ENCODE results near the gene RGS6. TPM values are rescaled to one million over a fixed set of nuclear protein-coding genes. Genes with fewer than 3 reads are reported as not detected.

The RGS6 gene
- total RNA-seq, 2 experiments from 2014 or later = 1.5 to 3.1 TPM

- no peak for ATAC-seq
- no peaks in the 10 kb centered on the region for H3K4me1 Mint-ChIP-seq
- no peak overlapping the region for H3K4me3 Mint-ChIP-seq
- H3K27ac Mint-ChIP-seq = no peak overlapping the region
- DNase-seq = no peak
- CTCF ChIA-PET = no interaction called here
- peaks cover 7% of the 10 kb centered on the region for H3K27me3 Mint-ChIP-seq
- no peaks in the 10 kb centered on the region for H3K36me3 Mint-ChIP-seq
- no peaks in the 10 kb centered on the region for H3K9me3 Mint-ChIP-seq (ENCODE audit: low read depth)
Measured at GRCh38 chr14:72565917-72566316, 633.7 kb downstream of the RGS6 start.

- peaks cover 2% of the 10 kb centered on the region for H3K9me3 Mint-ChIP-seq (ENCODE audit: low read depth)
- ATAC-seq (no peak), DNase-seq (no peak)
- no peaks in the 10 kb centered on the region for H3K36me3 Mint-ChIP-seq
- CTCF ChIA-PET = no interaction called here
- peaks cover 20% of the 10 kb centered on the region for H3K27me3 Mint-ChIP-seq
- no peak overlapping the region for H3K4me3 Mint-ChIP-seq
- no peak overlapping the region for H3K27ac Mint-ChIP-seq
- H3K4me1 Mint-ChIP-seq = no peaks in the 10 kb centered on the region
Measured at GRCh38 chr14:72567226-72567625, 635.0 kb downstream of the RGS6 start.

DNA sequence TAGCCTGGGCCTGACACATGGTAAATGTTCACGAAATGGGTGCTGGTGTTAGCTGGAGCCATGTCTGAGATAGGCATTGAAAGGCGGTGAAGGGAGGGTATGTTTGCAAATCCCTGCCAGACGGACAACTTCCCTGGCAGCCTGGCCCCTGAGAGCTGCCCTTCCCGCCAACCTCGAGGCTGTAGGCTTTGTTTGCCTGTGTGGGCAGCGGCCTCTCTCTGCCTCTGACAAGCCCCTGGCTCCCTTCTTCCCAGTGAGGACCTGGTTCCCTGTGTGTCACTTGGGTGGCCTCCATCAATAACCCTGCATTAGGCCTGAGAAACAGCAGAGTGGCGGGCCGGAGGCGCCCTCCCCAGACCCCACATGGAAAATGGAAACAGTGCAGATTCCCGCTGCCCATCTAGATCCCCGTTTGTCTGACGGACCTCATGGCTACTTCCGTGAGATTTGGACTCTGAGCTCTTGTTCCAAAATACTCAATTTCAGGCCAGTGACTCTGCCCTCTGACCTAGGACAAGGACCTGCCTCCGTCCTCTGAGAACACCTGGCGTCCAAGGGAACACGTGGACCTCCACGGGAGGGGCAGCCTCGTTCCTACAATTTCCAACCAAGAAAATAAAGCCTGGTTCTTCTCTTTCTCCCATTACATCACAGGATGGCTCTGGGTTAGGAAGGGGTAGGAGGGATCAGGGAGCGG lies 636.2 kb downstream of the RGS6 start:
- H3K27me3 Mint-ChIP-seq = peaks cover 30% of the 10 kb centered on the region
- peaks cover 2% of the 10 kb centered on the region for H3K9me3 Mint-ChIP-seq (ENCODE audit: low read depth)
- no peak overlapping the region for H3K27ac Mint-ChIP-seq
- DNase-seq (no peak), ATAC-seq (no peak)
- CTCF ChIA-PET = interaction anchor here (1.0 to 1.7 kb wide), 2 partner anchors 14 to 52 kb away, joined by 3 to 4 read pairs; no protein-coding TSS in a partner anchor
- H3K4me3 Mint-ChIP-seq = no peak overlapping the region
- H3K36me3 Mint-ChIP-seq = no peaks in the 10 kb centered on the region
- no peaks in the 10 kb centered on the region for H3K4me1 Mint-ChIP-seq

DNA sequence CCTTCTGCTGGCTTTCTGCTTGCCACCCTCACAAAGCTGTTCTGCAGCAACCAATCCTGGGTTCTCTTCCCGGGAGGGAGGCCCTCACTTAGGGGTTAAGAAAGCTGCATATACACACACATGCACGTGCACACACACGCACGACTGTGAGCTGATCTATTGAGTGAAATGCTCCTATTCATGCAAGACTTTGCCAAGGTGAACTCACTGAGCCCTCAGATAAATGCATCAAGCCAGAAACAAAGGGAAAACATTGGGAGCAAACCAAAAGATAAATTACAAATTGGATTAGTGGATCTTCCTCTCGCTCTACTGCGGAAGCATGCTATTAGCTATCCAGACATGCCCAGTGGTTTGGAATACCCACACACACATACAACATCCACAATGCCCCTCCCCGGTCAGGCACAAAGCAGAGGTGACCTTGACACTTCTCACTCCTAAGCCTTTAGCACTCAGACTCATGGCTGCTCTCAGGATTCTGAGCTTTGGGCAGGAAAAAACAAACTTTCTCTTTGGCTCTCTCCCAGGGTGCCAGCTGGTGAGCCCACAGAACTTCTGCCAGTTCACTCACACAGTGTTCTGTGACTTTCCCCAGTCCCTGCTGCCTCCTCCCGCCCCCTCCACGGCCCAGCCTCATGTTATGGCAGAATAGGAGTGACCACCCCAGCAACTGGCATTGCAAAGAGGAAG lies 641.6 kb downstream of the RGS6 start:
- peaks cover 70% of the 10 kb centered on the region for H3K27me3 Mint-ChIP-seq

DNA sequence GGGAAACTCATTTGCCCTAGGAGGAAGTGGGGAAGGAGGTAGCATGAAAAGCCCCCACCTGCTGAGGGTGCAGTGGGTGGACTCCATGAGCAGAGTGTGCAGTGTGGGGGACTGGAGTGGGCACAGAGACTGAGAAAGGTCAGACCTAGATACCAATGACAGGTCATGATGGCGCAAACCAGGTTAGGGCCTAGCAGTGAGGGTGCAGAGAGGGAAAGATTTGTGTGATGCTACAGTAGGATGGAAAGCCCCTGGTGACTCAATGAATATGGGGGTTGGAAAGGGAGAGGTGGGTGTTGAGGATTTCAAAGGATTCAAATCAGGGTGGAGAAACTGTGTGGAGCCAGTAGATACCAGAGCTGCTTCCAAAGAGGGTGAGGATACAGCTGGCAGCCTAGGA lies 642.5 kb downstream of the RGS6 start:
- DNase-seq (no peak), ATAC-seq (no peak)
- Mint-ChIP-seq H3K4me3 (no peak overlapping the region), H3K27ac (no peak overlapping the region), H3K36me3 (no peaks in the 10 kb centered on the region), H3K4me1 (no peaks in the 10 kb centered on the region), H3K27me3 (peaks cover 73% of the 10 kb centered on the region), H3K9me3 (ENCODE audit: low read depth) (peaks cover 2% of the 10 kb centered on the region)
- CTCF ChIA-PET = no interaction called here

More for the DNA sequence above, 641.6 kb downstream of the RGS6 start:
- ATAC-seq = no peak
- no peak for DNase-seq
- Mint-ChIP-seq H3K4me1 (no peaks in the 10 kb centered on the region), H3K4me3 (no peak overlapping the region), H3K27ac (no peak overlapping the region), H3K36me3 (no peaks in the 10 kb centered on the region), H3K9me3 (ENCODE audit: low read depth) (peaks cover 2% of the 10 kb centered on the region)
- CTCF ChIA-PET = interaction anchor here (1.1 kb wide), 1 partner anchor 8 kb away, joined by 4 read pairs; no protein-coding TSS in a partner anchor

GRCh38 chr14:72576258-72576657 lies 644.0 kb downstream of the RGS6 start:
- no peak for DNase-seq
- Mint-ChIP-seq H3K27ac (no peak overlapping the region), H3K4me3 (no peak overlapping the region), H3K36me3 (no peaks in the 10 kb centered on the region), H3K27me3 (peaks cover 65% of the 10 kb centered on the region), H3K9me3 (ENCODE audit: low read depth) (peaks cover under 1% of the 10 kb centered on the region), H3K4me1 (peaks cover 1% of the 10 kb centered on the region)
- CTCF ChIA-PET = interaction anchor here (0.5 to 2.1 kb wide), 2 partner anchors 17 to 263 kb away, joined by 3 to 5 read pairs; no protein-coding TSS in a partner anchor
- ATAC-seq = no peak

- peaks cover 64% of the 10 kb centered on the region for H3K27me3 Mint-ChIP-seq
- CTCF ChIA-PET = interaction anchor here (2.1 kb wide), 1 partner anchor 19 kb away, joined by 5 read pairs; no protein-coding TSS in a partner anchor
- no peaks in the 10 kb centered on the region for H3K36me3 Mint-ChIP-seq
- no peak overlapping the region for H3K4me3 Mint-ChIP-seq
- DNase-seq (no peak), ATAC-seq (no peak)
- H3K4me1 Mint-ChIP-seq = peaks cover 5% of the 10 kb centered on the region
- H3K9me3 Mint-ChIP-seq (ENCODE audit: low read depth) = no peaks in the 10 kb centered on the region
- no peak overlapping the region for H3K27ac Mint-ChIP-seq
Measured at GRCh38 chr14:72577521-72577920, 645.3 kb downstream of the RGS6 start.

GRCh38 chr14:72578514-72578913 lies 646.3 kb downstream of the RGS6 start:
- H3K9me3 Mint-ChIP-seq (ENCODE audit: low read depth) = no peaks in the 10 kb centered on the region
- DNase-seq (no peak), ATAC-seq (no peak)
- H3K27me3 Mint-ChIP-seq = peaks cover 59% of the 10 kb centered on the region
- CTCF ChIA-PET = no interaction called here
- H3K4me1 Mint-ChIP-seq = peaks cover 5% of the 10 kb centered on the region
- H3K27ac Mint-ChIP-seq = no peak overlapping the region
- no peaks in the 10 kb centered on the region for H3K36me3 Mint-ChIP-seq
- no peak overlapping the region for H3K4me3 Mint-ChIP-seq

DNA sequence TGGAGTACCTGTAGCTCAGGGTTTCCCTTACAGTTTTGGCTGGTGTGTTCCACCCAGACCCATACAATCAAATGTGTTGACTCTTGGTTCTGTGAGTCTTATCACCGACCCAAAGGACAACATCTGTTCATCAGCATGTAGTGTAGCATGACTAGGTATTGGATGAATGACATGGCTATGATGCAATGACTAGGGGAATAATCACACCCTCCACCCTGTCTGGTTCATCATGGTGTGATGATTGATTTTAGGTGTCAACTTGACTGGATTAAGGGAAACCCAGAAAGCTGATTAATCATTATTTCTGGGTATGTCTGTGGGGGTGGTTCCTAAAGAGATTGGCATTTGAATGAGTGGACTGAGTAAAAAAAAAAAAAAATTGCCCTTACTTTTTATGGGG lies 650.4 kb downstream of the RGS6 start:
- peaks cover 20% of the 10 kb centered on the region for H3K36me3 Mint-ChIP-seq

GRCh38 chr14:72583316-72584272 lies 651.4 kb downstream of the RGS6 start:
- no peak for DNase-seq
- Mint-ChIP-seq H3K27ac (no peak overlapping the region), H3K4me1 (peaks cover 8% of the 10 kb centered on the region), H3K4me3 (no peak overlapping the region), H3K9me3 (ENCODE audit: low read depth) (peaks cover 4% of the 10 kb centered on the region), H3K36me3 (peaks cover 23% of the 10 kb centered on the region), H3K27me3 (peaks cover 51% of the 10 kb centered on the region)
- ATAC-seq = no peak
- CTCF ChIA-PET = interaction anchor here (1.2 kb wide), 1 partner anchor 20 kb away, joined by 3 read pairs; no protein-coding TSS in a partner anchor

More for the DNA sequence above, 650.4 kb downstream of the RGS6 start:
- Mint-ChIP-seq H3K4me1 (peaks cover 8% of the 10 kb centered on the region), H3K4me3 (no peak overlapping the region), H3K9me3 (ENCODE audit: low read depth) (peaks cover 2% of the 10 kb centered on the region), H3K27me3 (peaks cover 56% of the 10 kb centered on the region), H3K27ac (no peak overlapping the region)
- CTCF ChIA-PET = interaction anchor here (1.2 to 1.8 kb wide), 3 partner anchors 10 to 21 kb away, joined by 3 to 4 read pairs (median 3); no protein-coding TSS in a partner anchor
- no peak for DNase-seq
- ATAC-seq = no peak

GRCh38 chr14:72588521-72588920 lies 656.3 kb downstream of the RGS6 start:
- no peak for ATAC-seq
- DNase-seq = no peak
- H3K27me3 Mint-ChIP-seq = peaks cover 58% of the 10 kb centered on the region
- no peak overlapping the region for H3K4me3 Mint-ChIP-seq
- peaks cover 53% of the 10 kb centered on the region for H3K36me3 Mint-ChIP-seq
- H3K4me1 Mint-ChIP-seq = peaks cover 39% of the 10 kb centered on the region
- H3K9me3 Mint-ChIP-seq (ENCODE audit: low read depth) = peaks cover 13% of the 10 kb centered on the region
- no peak overlapping the region for H3K27ac Mint-ChIP-seq
- CTCF ChIA-PET = no interaction called here

- H3K27me3 Mint-ChIP-seq = peaks cover 51% of the 10 kb centered on the region
- peaks cover 52% of the 10 kb centered on the region for H3K36me3 Mint-ChIP-seq
- peaks cover 47% of the 10 kb centered on the region for H3K4me1 Mint-ChIP-seq
- no peak overlapping the region for H3K27ac Mint-ChIP-seq
- DNase-seq (no peak), ATAC-seq (no peak)
- H3K4me3 Mint-ChIP-seq = no peak overlapping the region
- CTCF ChIA-PET = no interaction called here
- H3K9me3 Mint-ChIP-seq (ENCODE audit: low read depth) = peaks cover 13% of the 10 kb centered on the region
Measured at GRCh38 chr14:72589652-72590051, 657.4 kb downstream of the RGS6 start.

- Mint-ChIP-seq H3K9me3 (ENCODE audit: low read depth) (peaks cover 13% of the 10 kb centered on the region), H3K27ac (peak overlapping the region; percentile 77), H3K36me3 (peaks cover 55% of the 10 kb centered on the region), H3K4me3 (peak overlapping the region; percentile 1), H3K4me1 (peaks cover 56% of the 10 kb centered on the region), H3K27me3 (peaks cover 50% of the 10 kb centered on the region)
- DNase-seq (peak; percentile 78), ATAC-seq (peak; percentile 34)
- CTCF ChIA-PET = no interaction called here
Measured at GRCh38 chr14:72590577-72590976, 658.3 kb downstream of the RGS6 start.
